Measurements from ENCODE around the gene SLC9A9. TPM values are rescaled to one million over a fixed set of nuclear protein-coding genes. Genes with fewer than 3 reads are reported as not detected.

The SLC9A9 gene
- total and polyA plus RNA-seq, 7 experiments from 2014 or later = 9.3 to 23.1 (median 16.6) TPM

DNA sequence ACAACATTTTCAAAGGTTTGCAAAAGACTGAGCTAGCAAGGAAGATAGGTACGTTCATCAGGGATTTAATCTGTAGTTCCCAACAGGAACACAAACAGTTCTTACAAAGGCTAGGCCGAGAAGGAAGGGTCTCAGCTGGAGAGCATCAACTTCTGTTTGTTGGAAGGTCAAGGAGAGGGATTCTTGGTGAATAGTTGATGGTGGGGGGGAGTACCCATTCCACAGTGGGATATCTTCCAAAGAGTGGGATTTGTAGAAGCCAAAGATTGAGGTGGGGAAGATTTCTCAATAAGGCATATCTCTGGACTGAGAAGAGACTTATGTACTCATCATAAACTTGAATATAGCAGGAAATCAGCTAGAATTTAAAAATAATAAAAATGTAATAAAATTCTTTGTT is 496.9 kb downstream of the SLC9A9 start:
- intact Hi-C loops (cut with micrococcal nuclease) = no loop called here
- Histone ChIP-seq H3K27me3 (ENCODE audit: control insufficient read depth in 2 of 2, insufficient read depth in 2 of 2, low read length in 2 of 2) (no peaks in the 10 kb centered on the region), H3K4me3 (ENCODE audit: low read length) (no peak overlapping the region), H3K4me1 (ENCODE audit: control insufficient read depth in 2 of 2, insufficient read depth in 2 of 2, low read length in 2 of 2) (peaks cover 0 to 20% of the 10 kb centered on the region in 2 donors), H3K27ac (ENCODE audit: low read depth, low read length) (no peak overlapping the region), H3K36me3 (ENCODE audit: control insufficient read depth in 2 of 3, insufficient read depth in 3 of 3, low read length in 3 of 3) (no peaks in the 10 kb centered on the region), H3K9me3 (ENCODE audit: control insufficient read depth in 2 of 3, low read length in 3 of 3) (no peaks in the 10 kb centered on the region)
- H3K9me3 Mint-ChIP-seq = no peaks in the 10 kb centered on the region
- ATAC-seq (no peak), DNase-seq (no peak)
- peak overlapping the region in 5 of 9 donors; percentile 1 to 85 (median 23) for H3K27ac Mint-ChIP-seq
- H3K27me3 Mint-ChIP-seq = no peaks in the 10 kb centered on the region
- no peak overlapping the region for H3K4me3 Mint-ChIP-seq
- POLR2A ChIA-PET = no interaction called here
- H3K4me1 Mint-ChIP-seq = peaks cover 19 to 63% (median 50%) of the 10 kb centered on the region in 7 donors
- CTCF ChIA-PET = no interaction called here
- peaks cover 0 to 5% (median 3%) of the 10 kb centered on the region in 5 donors for H3K36me3 Mint-ChIP-seq

DNA sequence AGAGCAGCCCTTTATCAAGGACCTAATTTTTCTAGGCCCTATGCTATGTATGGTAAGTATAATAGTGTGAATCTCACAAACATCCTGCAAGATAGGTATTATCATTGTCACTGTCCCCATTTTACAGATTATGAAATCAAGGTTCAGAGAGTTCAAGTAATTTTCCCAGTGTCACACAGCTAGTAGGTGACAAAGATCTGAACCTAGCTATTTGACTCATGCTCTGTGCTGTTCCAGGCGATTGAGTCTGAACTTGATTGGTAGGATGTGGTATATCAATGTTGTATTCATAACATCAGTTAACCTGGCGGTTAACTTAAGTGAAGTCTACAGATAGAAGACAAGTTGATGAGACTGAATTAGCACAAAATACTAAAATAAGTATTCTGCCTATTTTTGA is 498.8 kb downstream of the SLC9A9 start:
- ATAC-seq (no peak), DNase-seq (no peak)
- Mint-ChIP-seq H3K36me3 (peaks cover 3 to 16% (median 11%) of the 10 kb centered on the region in 5 donors), H3K27me3 (no peaks in the 10 kb centered on the region), H3K4me1 (peaks cover 27 to 77% (median 63%) of the 10 kb centered on the region in 7 donors), H3K4me3 (peak overlapping the region in 3 of 10 donors; percentile 56 to 70 (median 69)), H3K9me3 (peaks cover 0 to 13% (median 0%) of the 10 kb centered on the region in 11 donors), H3K27ac (peak overlapping the region in 6 of 9 donors; percentile 16 to 79 (median 58))
- intact Hi-C loops (cut with micrococcal nuclease) = loop anchor here (1.0 to 2.0 kb wide), 3 partner anchors 55 to 229 kb away; no protein-coding TSS in a partner anchor
- no peaks in the 10 kb centered on the region for H3K9me3 ChIP-seq (ENCODE audit: control insufficient read depth in 2 of 3, low read length in 3 of 3)
- H3K27ac ChIP-seq (ENCODE audit: low read depth, low read length) = no peak overlapping the region
- POLR2A ChIA-PET = interaction anchor here (1.3 kb wide), 1 partner anchor 13 kb away, joined by 3 read pairs; no protein-coding TSS in a partner anchor
- H3K36me3 ChIP-seq (ENCODE audit: control insufficient read depth in 2 of 3, insufficient read depth in 3 of 3, low read length in 3 of 3) = no peaks in the 10 kb centered on the region
- CTCF ChIA-PET = no interaction called here
- no peak overlapping the region for H3K4me3 ChIP-seq (ENCODE audit: low read length)
- H3K4me1 ChIP-seq (ENCODE audit: control insufficient read depth in 2 of 2, insufficient read depth in 2 of 2, low read length in 2 of 2) = peaks cover 0 to 20% of the 10 kb centered on the region in 2 donors
- H3K27me3 ChIP-seq (ENCODE audit: control insufficient read depth in 2 of 2, insufficient read depth in 2 of 2, low read length in 2 of 2) = no peaks in the 10 kb centered on the region

DNA sequence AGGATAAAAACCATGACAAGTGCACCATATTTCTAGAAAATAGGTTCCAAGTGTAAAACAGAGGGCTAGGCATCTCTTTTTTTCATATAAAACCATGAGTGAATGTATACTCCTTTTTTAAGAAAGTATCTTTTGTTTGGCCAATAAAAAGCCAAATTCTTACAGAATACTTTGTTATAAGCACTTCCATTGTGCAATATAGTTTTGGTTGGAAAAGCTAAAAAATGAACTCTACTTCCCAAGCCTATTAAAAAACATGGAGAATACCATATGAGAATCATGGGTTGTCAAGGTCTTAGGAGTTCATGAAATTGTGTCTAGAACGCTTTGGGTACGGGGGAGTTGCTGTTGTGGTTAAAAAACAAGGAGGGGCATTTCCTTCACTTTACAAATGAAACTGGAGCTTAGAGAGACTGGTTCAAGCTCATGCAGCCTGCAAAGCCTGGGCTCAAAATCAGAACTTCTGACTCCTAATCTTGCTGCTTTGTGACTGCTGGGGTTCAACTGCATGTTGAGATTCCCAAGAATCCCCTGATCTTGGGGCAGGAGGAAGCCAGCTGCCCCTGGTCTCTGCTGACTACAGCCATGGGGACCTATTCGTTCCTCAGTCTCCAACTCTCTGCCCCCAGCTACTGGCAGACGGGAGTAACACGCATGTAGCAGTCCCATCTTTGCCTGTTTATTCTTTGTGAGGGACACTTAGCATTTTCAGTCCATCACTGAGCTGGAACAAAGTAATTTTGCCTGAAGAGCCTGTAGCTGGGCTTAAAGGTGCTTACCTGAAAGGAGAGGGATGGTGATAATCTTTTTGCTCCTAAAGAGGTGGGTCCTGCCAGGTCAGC is 499.6 kb downstream of the SLC9A9 start:
- Histone ChIP-seq H3K4me3 (ENCODE audit: low read length) (no peak overlapping the region), H3K36me3 (ENCODE audit: control insufficient read depth in 2 of 3, insufficient read depth in 3 of 3, low read length in 3 of 3) (no peaks in the 10 kb centered on the region), H3K4me1 (ENCODE audit: control insufficient read depth in 2 of 2, insufficient read depth in 2 of 2, low read length in 2 of 2) (peaks cover 0 to 20% of the 10 kb centered on the region in 2 donors), H3K27me3 (ENCODE audit: control insufficient read depth in 2 of 2, insufficient read depth in 2 of 2, low read length in 2 of 2) (no peaks in the 10 kb centered on the region), H3K27ac (ENCODE audit: low read depth, low read length) (no peak overlapping the region), H3K9me3 (ENCODE audit: control insufficient read depth in 2 of 3, low read length in 3 of 3) (no peaks in the 10 kb centered on the region)
- no peaks in the 10 kb centered on the region for H3K27me3 Mint-ChIP-seq
- H3K4me1 Mint-ChIP-seq = peaks cover 27 to 74% (median 69%) of the 10 kb centered on the region in 7 donors
- DNase-seq (peak in 6 of 9 donors; percentile 5 to 48 (median 32)), ATAC-seq (peak; percentile 51)
- ChIA-PET POLR2A (interaction anchor here (1.1 to 1.3 kb wide), 3 partner anchors 10 to 228 kb away, joined by 3 to 5 read pairs (median 3); no protein-coding TSS in a partner anchor), CTCF (interaction anchor here (0.5 to 1.2 kb wide), 3 partner anchors 54 to 198 kb away, joined by 3 to 9 read pairs (median 3); no protein-coding TSS in a partner anchor)
- peaks cover 3 to 13% (median 11%) of the 10 kb centered on the region in 5 donors for H3K36me3 Mint-ChIP-seq
- intact Hi-C loops (cut with micrococcal nuclease) = loop anchor here (1.0 to 2.0 kb wide), 4 partner anchors 54 to 228 kb away; no protein-coding TSS in a partner anchor
- peak overlapping the region; percentile 23 to 70 (median 54) for H3K4me3 Mint-ChIP-seq
- H3K9me3 Mint-ChIP-seq = peaks cover 0 to 13% (median 0%) of the 10 kb centered on the region in 11 donors
- H3K27ac Mint-ChIP-seq = peak overlapping the region in 8 of 9 donors; percentile 16 to 79 (median 63)

DNA sequence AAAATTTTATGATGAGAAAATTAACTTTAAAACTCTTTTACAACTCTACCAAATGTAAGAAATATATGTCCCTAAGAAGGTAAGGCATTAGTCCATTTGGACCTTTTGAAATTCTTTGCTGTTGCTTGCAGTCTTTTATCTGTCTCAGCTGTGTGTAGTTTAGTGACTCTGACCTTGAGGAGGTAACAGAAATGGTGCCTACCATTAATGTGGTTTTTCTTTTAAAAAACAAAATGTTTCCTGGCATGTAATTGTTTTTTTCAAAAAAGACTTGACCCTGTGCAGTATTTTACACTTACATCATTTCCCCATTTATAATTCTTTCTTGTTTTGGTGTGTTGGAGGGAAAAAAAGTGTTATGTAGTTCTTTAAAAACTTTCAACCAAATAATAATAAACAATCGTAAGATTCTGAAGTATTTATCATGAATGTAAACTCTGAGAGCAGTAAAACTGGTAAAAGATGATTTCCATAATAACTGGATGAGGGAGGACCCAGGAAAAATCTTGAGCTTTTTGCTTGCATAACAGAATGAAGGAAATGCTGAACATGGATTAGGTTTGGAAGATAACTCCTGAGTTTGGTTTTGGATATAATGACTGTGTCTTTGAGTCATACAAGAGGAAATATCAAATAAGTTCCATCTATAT is 503.6 kb downstream of the SLC9A9 start:
- Mint-ChIP-seq H3K27me3 (no peaks in the 10 kb centered on the region), H3K27ac (peak overlapping the region in 1 of 9 donors; percentile 29), H3K36me3 (peaks cover 6 to 19% (median 13%) of the 10 kb centered on the region in 5 donors), H3K4me3 (peak overlapping the region in 1 of 10 donors; percentile 8), H3K9me3 (peaks cover 0 to 13% (median 0%) of the 10 kb centered on the region in 11 donors), H3K4me1 (peaks cover 12 to 58% (median 43%) of the 10 kb centered on the region in 7 donors)
- H3K27me3 ChIP-seq (ENCODE audit: control insufficient read depth in 2 of 2, insufficient read depth in 2 of 2, low read length in 2 of 2) = no peaks in the 10 kb centered on the region
- H3K4me3 ChIP-seq (ENCODE audit: low read length) = no peak overlapping the region
- no peaks in the 10 kb centered on the region for H3K36me3 ChIP-seq (ENCODE audit: control insufficient read depth in 2 of 3, insufficient read depth in 3 of 3, low read length in 3 of 3)
- CTCF ChIA-PET = no interaction called here
- no peaks in the 10 kb centered on the region for H3K9me3 ChIP-seq (ENCODE audit: control insufficient read depth in 2 of 3, low read length in 3 of 3)
- no peak overlapping the region for H3K27ac ChIP-seq (ENCODE audit: low read depth, low read length)
- DNase-seq = no peak
- POLR2A ChIA-PET = no interaction called here
- intact Hi-C loops (cut with micrococcal nuclease) = no loop called here
- ATAC-seq = no peak
- peaks cover 0 to 18% of the 10 kb centered on the region in 2 donors for H3K4me1 ChIP-seq (ENCODE audit: control insufficient read depth in 2 of 2, insufficient read depth in 2 of 2, low read length in 2 of 2)

DNA sequence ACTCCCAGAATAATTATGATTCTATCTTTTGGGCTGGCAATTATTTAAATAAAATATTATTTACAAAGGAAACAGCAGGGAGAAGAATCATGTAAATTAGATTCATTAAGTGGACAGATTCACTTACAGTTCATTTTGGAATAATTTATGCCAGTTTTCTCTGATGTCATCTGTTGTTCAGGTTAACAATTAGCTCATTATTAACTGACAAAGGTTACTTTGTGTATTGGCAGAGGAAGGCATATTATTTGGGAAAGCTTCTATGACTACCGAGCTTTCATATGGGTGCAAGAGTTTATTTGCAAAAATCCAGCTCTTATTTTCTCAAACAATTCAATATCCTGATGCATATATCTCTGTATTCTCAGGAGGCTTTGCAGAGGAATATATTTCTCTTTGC is 504.3 kb downstream of the SLC9A9 start:
- Mint-ChIP-seq H3K27me3 (no peaks in the 10 kb centered on the region), H3K27ac (no peak overlapping the region), H3K36me3 (peaks cover 6 to 19% (median 13%) of the 10 kb centered on the region in 5 donors), H3K9me3 (peaks cover 0 to 13% (median 0%) of the 10 kb centered on the region in 11 donors), H3K4me3 (no peak overlapping the region), H3K4me1 (peaks cover 11 to 51% (median 36%) of the 10 kb centered on the region in 7 donors)
- Histone ChIP-seq H3K27ac (ENCODE audit: low read depth, low read length) (no peak overlapping the region), H3K36me3 (ENCODE audit: control insufficient read depth in 2 of 3, insufficient read depth in 3 of 3, low read length in 3 of 3) (no peaks in the 10 kb centered on the region), H3K27me3 (ENCODE audit: control insufficient read depth in 2 of 2, insufficient read depth in 2 of 2, low read length in 2 of 2) (no peaks in the 10 kb centered on the region), H3K4me1 (ENCODE audit: control insufficient read depth in 2 of 2, insufficient read depth in 2 of 2, low read length in 2 of 2) (peaks cover 0 to 11% of the 10 kb centered on the region in 2 donors), H3K9me3 (ENCODE audit: control insufficient read depth in 2 of 3, low read length in 3 of 3) (no peaks in the 10 kb centered on the region), H3K4me3 (ENCODE audit: low read length) (no peak overlapping the region)
- ATAC-seq (no peak), DNase-seq (no peak)
- ChIA-PET CTCF (no interaction called here), POLR2A (no interaction called here)
- intact Hi-C loops (cut with micrococcal nuclease) = no loop called here

DNA sequence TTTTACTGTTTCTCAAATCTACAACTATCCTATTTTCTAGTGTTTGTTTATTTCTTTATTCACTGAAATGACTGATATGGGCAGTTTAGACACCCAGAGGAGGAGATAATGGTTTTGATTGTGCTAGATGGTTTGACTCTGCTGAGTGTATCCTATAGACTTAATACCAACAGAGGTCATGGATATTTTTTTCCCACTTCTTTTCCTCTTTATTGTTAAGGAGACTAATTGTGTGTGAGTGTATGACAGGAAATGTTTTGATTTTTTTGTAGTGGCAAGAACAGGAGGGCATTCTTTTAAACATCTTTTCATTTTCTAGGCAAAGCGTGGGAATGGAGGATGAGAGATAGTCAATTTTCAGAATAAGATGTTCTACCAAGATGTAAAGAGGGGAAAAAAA is 505.2 kb downstream of the SLC9A9 start:
- peaks cover 0 to 13% (median 0%) of the 10 kb centered on the region in 11 donors for H3K9me3 Mint-ChIP-seq
- no peak for ATAC-seq
- ChIA-PET POLR2A (no interaction called here), CTCF (no interaction called here)
- no peak overlapping the region for H3K4me3 Mint-ChIP-seq
- H3K36me3 Mint-ChIP-seq = peaks cover 6 to 22% (median 13%) of the 10 kb centered on the region in 5 donors
- Histone ChIP-seq H3K27ac (ENCODE audit: low read depth, low read length) (no peak overlapping the region), H3K4me1 (ENCODE audit: control insufficient read depth in 2 of 2, insufficient read depth in 2 of 2, low read length in 2 of 2) (peaks cover 0 to 3% of the 10 kb centered on the region in 2 donors), H3K36me3 (ENCODE audit: control insufficient read depth in 2 of 3, insufficient read depth in 3 of 3, low read length in 3 of 3) (no peaks in the 10 kb centered on the region), H3K27me3 (ENCODE audit: control insufficient read depth in 2 of 2, insufficient read depth in 2 of 2, low read length in 2 of 2) (no peaks in the 10 kb centered on the region), H3K4me3 (ENCODE audit: low read length) (no peak overlapping the region), H3K9me3 (ENCODE audit: control insufficient read depth in 2 of 3, low read length in 3 of 3) (no peaks in the 10 kb centered on the region)
- intact Hi-C loops (cut with micrococcal nuclease) = no loop called here
- H3K27ac Mint-ChIP-seq = peak overlapping the region in 1 of 9 donors; percentile 33
- no peaks in the 10 kb centered on the region for H3K27me3 Mint-ChIP-seq
- H3K4me1 Mint-ChIP-seq = peaks cover 7 to 42% (median 27%) of the 10 kb centered on the region in 7 donors
- no peak for DNase-seq
